ENCODE data around the gene PDZD2. TPM values are rescaled to one million over a fixed set of nuclear protein-coding genes. Genes with fewer than 3 reads are reported as not detected.

The PDZD2 gene
- total RNA-seq, 5 donors from 2014 or later (not counting 1 experiment from before 2014, with no cell fraction given) = 0.66 to 2.2 (median 1.2) TPM

DNA sequence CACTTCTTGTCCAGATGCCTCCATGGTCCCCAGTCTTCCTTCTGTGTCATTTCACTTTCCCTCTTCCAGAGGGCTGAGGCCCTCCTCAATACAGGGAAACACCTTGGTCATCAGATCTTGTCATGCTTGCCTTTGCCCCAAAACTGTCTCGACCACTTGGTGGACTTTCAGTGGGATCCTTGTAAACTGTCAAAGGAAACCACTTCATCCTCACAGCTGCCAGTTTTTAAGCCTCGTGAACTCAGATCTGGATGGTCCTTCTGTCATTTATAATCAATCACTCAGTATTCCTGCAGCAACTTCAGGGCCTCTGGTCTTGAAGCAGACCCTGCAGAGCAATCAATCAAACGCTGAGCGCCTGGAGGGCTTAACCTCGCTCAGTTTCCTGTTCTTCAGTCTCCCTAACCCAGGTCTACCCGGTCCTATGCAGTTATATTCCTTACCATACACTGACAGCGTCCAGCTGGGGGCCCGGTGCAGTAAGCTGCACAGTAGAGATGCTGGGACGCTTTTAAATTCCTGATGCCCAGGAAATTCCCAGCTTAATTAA, 460.6 kb downstream of the PDZD2 start:
- Histone ChIP-seq H3K9me3 (no peaks in the 10 kb centered on the region), H3K36me3 (ENCODE audit: control insufficient read depth in 2 of 2, extremely low read depth in 1 of 2, insufficient read depth in 1 of 2, low read length in 1 of 2) (peaks cover 0 to 39% of the 10 kb centered on the region in 2 donors), H3K4me1 (ENCODE audit: control insufficient read depth in 1 of 2, extremely low read depth in 1 of 2, insufficient read depth in 2 of 2, low read length in 2 of 2) (no peaks in the 10 kb centered on the region), H3K27ac (ENCODE audit: low read length) (no peak overlapping the region), H3K4me3 (ENCODE audit: control insufficient read depth in 1 of 2, extremely low read depth in 1 of 2, low read length in 1 of 2) (no peak overlapping the region), H3K27me3 (replicated peaks in 1 of 2; ENCODE audit: control insufficient read depth in 2 of 2, extremely low read depth in 1 of 2, insufficient read depth in 2 of 2, low read length in 1 of 2) (no peaks in the 10 kb centered on the region)
- Mint-ChIP-seq H3K9me3 (no peaks in the 10 kb centered on the region), H3K36me3 (peaks cover 38% of the 10 kb centered on the region), H3K4me3 (no peak overlapping the region), H3K27ac (peak overlapping the region in 1 of 2 donors; percentile 55), H3K4me1 (no peaks in the 10 kb centered on the region), H3K27me3 (no peaks in the 10 kb centered on the region)
- ChIA-PET CTCF (no interaction called here), POLR2A (no interaction called here)
- WGBS (ENCODE audit: insufficient coverage) = 86% methylated on average over 9 of the region's 9 CpGs
- no peak for DNase-seq
- ATAC-seq (replicated peaks in 1 of 4) = no peak

DNA sequence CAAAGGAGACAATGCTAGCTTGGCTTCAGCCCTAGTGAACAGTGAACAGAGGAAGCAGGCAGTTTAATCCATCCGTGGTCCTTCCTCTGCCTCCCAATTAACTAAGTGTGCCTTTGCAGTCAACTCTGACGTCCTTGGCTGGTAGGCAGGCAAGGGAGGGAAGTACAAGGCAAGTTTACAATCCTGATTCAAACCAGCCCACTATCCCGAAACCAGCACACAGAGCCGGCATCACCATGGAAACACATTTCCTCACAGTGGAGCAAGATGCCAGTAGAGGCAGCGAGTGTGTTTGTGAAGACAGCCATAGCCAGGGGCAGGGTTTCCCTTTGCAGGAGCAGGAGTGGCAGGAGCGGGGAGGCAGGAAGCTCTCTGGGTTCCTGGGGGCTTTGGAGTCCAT, 461.3 kb downstream of the PDZD2 start:
- DNase-seq (no peak), ATAC-seq (replicated peaks in 1 of 4) (no peak)
- Mint-ChIP-seq H3K27ac (no peak overlapping the region), H3K4me3 (no peak overlapping the region), H3K4me1 (no peaks in the 10 kb centered on the region), H3K9me3 (no peaks in the 10 kb centered on the region), H3K36me3 (peaks cover 38% of the 10 kb centered on the region), H3K27me3 (no peaks in the 10 kb centered on the region)
- ChIA-PET CTCF (no interaction called here), POLR2A (no interaction called here)
- H3K36me3 ChIP-seq (ENCODE audit: control insufficient read depth in 2 of 2, extremely low read depth in 1 of 2, insufficient read depth in 1 of 2, low read length in 1 of 2) = peaks cover 0 to 39% of the 10 kb centered on the region in 2 donors
- H3K27me3 ChIP-seq (replicated peaks in 1 of 2; ENCODE audit: control insufficient read depth in 2 of 2, extremely low read depth in 1 of 2, insufficient read depth in 2 of 2, low read length in 1 of 2) = no peaks in the 10 kb centered on the region
- H3K4me1 ChIP-seq (ENCODE audit: control insufficient read depth in 1 of 2, extremely low read depth in 1 of 2, insufficient read depth in 2 of 2, low read length in 2 of 2) = no peaks in the 10 kb centered on the region
- H3K4me3 ChIP-seq (ENCODE audit: control insufficient read depth in 1 of 2, extremely low read depth in 1 of 2, low read length in 1 of 2) = no peak overlapping the region
- H3K9me3 ChIP-seq = no peaks in the 10 kb centered on the region
- no peak overlapping the region for H3K27ac ChIP-seq (ENCODE audit: low read length)
- WGBS (ENCODE audit: insufficient coverage) = 92% methylated on average over 1 of the region's 6 CpGs

DNA sequence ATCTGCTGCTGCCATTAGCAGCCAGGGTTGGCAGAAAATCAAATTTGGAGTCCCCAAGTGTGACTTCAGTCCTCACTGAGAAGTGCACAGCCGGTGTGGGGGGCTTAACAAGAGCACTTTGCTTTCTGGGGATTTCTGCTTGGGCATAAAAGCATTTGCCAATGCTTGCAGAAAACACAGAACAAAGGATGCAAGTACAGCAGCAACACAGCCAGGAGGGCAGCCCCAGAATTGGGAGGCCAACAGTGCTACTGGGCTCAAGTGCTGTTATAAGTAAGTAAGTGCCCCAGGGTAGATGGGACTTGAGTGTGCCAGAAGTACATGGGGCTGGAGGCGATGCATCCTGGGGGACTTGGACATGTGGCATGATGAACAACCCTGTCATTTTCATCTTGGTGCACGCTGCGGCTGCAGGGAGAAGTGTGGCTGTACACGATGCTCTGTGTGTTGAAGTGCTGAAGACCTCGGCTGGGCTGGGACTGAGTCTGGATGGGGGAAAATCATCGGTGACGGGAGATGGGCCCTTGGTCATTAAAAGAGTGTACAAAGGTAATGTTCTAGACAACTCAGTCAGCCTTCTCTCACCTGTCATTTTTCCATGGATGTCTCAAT, 461.9 kb downstream of the PDZD2 start:
- H3K4me1 ChIP-seq (ENCODE audit: control insufficient read depth in 1 of 2, extremely low read depth in 1 of 2, insufficient read depth in 2 of 2, low read length in 2 of 2) = no peaks in the 10 kb centered on the region
- Mint-ChIP-seq H3K4me3 (no peak overlapping the region), H3K4me1 (no peaks in the 10 kb centered on the region), H3K27ac (no peak overlapping the region), H3K9me3 (no peaks in the 10 kb centered on the region), H3K27me3 (no peaks in the 10 kb centered on the region), H3K36me3 (peaks cover 42% of the 10 kb centered on the region)
- H3K27ac ChIP-seq (ENCODE audit: low read length) = no peak overlapping the region
- 100% methylated on average over 5 of the region's 8 CpGs for WGBS (ENCODE audit: insufficient coverage)
- CTCF ChIA-PET = no interaction called here
- H3K27me3 ChIP-seq (replicated peaks in 1 of 2; ENCODE audit: control insufficient read depth in 2 of 2, extremely low read depth in 1 of 2, insufficient read depth in 2 of 2, low read length in 1 of 2) = no peaks in the 10 kb centered on the region
- H3K4me3 ChIP-seq (ENCODE audit: control insufficient read depth in 1 of 2, extremely low read depth in 1 of 2, low read length in 1 of 2) = no peak overlapping the region
- no peaks in the 10 kb centered on the region for H3K9me3 ChIP-seq
- peaks cover 0 to 41% of the 10 kb centered on the region in 2 donors for H3K36me3 ChIP-seq (ENCODE audit: control insufficient read depth in 2 of 2, extremely low read depth in 1 of 2, insufficient read depth in 1 of 2, low read length in 1 of 2)
- no peak for DNase-seq
- POLR2A ChIA-PET = no interaction called here
- ATAC-seq (replicated peaks in 1 of 4) = no peak

DNA sequence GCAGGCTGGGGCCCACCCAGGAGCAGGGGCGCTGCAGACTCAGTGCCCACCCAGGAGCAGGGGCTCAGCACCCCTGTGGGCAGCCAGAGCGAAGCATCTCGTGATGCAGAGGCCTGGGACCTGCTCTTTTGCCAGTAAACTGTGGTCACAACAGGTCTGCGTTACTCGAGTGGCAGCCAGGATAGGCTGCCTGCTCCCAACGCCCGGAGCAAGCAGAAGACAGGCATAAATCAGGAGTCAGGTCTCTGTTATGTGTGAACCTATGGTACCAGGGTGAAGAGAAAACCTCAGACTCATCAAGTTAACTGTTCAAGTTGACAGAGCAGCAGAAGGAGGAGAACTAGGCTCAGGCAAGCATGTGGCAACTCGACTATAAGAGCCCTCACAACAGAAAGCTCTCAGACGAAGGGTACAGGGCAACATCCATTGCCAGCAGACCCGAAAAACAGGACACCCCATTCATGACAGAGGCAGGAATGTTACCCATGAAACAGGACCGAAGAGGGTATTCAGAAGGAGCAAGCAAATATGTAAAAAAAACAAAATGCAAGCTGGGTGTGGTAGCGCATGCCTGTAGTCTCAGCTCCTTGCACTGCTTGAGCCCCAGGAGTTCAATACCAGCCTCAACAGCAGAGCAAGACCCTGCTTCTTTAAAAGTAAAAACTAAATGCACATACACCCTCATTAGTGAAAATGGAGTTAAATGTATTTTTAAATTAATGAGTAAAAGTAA, 463.5 kb downstream of the PDZD2 start:
- POLR2A ChIA-PET = no interaction called here
- Histone ChIP-seq H3K36me3 (ENCODE audit: control insufficient read depth in 2 of 2, extremely low read depth in 1 of 2, insufficient read depth in 1 of 2, low read length in 1 of 2) (peaks cover 8 to 57% of the 10 kb centered on the region in 2 donors), H3K27me3 (replicated peaks in 1 of 2; ENCODE audit: control insufficient read depth in 2 of 2, extremely low read depth in 1 of 2, insufficient read depth in 2 of 2, low read length in 1 of 2) (no peaks in the 10 kb centered on the region), H3K9me3 (no peaks in the 10 kb centered on the region), H3K4me3 (ENCODE audit: control insufficient read depth in 1 of 2, extremely low read depth in 1 of 2, low read length in 1 of 2) (no peak overlapping the region), H3K4me1 (ENCODE audit: control insufficient read depth in 1 of 2, extremely low read depth in 1 of 2, insufficient read depth in 2 of 2, low read length in 2 of 2) (no peaks in the 10 kb centered on the region), H3K27ac (ENCODE audit: low read length) (no peak overlapping the region)
- ATAC-seq (replicated peaks in 1 of 4) (no peak), DNase-seq (no peak)
- CTCF ChIA-PET = no interaction called here
- no peaks in the 10 kb centered on the region for H3K9me3 Mint-ChIP-seq
- H3K4me1 Mint-ChIP-seq = no peaks in the 10 kb centered on the region
- H3K36me3 Mint-ChIP-seq = peaks cover 44% of the 10 kb centered on the region
- WGBS (ENCODE audit: insufficient coverage) = 98% methylated on average over 11 of the region's 12 CpGs
- no peaks in the 10 kb centered on the region for H3K27me3 Mint-ChIP-seq
- H3K27ac Mint-ChIP-seq = peak overlapping the region in 1 of 2 donors; percentile 12
- no peak overlapping the region for H3K4me3 Mint-ChIP-seq

DNA sequence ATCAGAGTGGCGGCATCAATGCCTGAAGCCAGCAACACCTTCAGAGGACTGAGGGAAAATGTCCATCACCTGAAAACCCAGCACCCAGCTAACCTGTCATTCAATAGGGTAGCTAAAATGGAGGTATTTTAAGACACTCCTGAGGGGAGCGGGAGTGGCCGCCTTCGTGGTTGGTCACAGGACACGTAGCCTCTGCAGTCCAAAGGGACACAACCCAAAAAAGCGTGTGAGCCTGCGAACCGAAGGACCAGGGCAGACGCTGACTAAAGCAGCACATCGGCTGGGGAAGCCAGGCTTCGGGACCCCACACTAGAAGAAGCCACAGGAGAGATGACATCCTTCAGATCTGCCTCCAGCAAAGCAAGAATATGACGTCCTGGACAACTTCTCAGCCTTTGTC, 464.6 kb downstream of the PDZD2 start:
- no peak for ATAC-seq (replicated peaks in 1 of 4)
- POLR2A ChIA-PET = no interaction called here
- Histone ChIP-seq H3K4me3 (ENCODE audit: control insufficient read depth in 1 of 2, extremely low read depth in 1 of 2, low read length in 1 of 2) (no peak overlapping the region), H3K36me3 (ENCODE audit: control insufficient read depth in 2 of 2, extremely low read depth in 1 of 2, insufficient read depth in 1 of 2, low read length in 1 of 2) (peaks cover 9 to 63% of the 10 kb centered on the region in 2 donors), H3K4me1 (ENCODE audit: control insufficient read depth in 1 of 2, extremely low read depth in 1 of 2, insufficient read depth in 2 of 2, low read length in 2 of 2) (no peaks in the 10 kb centered on the region), H3K27ac (ENCODE audit: low read length) (no peak overlapping the region), H3K27me3 (replicated peaks in 1 of 2; ENCODE audit: control insufficient read depth in 2 of 2, extremely low read depth in 1 of 2, insufficient read depth in 2 of 2, low read length in 1 of 2) (no peaks in the 10 kb centered on the region), H3K9me3 (no peaks in the 10 kb centered on the region)
- no peak for DNase-seq
- Mint-ChIP-seq H3K27me3 (no peaks in the 10 kb centered on the region), H3K4me1 (no peaks in the 10 kb centered on the region), H3K9me3 (no peaks in the 10 kb centered on the region), H3K27ac (no peak overlapping the region), H3K36me3 (peaks cover 49% of the 10 kb centered on the region), H3K4me3 (no peak overlapping the region)
- CTCF ChIA-PET = no interaction called here
- WGBS (ENCODE audit: insufficient coverage) = 99% methylated on average over 10 of the region's 12 CpGs

DNA sequence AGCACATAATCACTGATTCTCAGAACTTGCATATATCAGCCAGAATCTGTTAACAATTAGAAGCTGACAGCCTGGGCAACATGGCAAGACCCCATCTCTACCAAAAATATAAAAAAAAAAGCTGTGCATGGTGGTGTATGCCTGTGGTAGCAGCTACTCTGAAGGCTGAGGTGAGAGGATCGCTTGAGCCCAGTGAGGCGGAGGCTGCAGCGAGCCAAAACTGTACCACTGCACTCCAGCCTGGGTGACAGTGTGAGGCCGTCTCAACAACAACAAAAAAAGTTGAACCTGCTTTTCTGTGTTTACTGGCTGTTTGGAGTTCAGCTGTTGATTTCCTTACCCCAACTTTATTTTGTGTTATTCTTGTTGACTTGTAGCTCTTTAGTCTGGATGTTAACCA, 468.4 kb downstream of the PDZD2 start:
- no peak overlapping the region for H3K27ac ChIP-seq (ENCODE audit: low read length)
- CTCF ChIA-PET = interaction anchor here in 1 of 2 donors (0.6 to 0.7 kb wide), 2 partner anchors 485 to 755 kb away, joined by 4 to 6 read pairs; no protein-coding TSS in a partner anchor
- H3K27ac Mint-ChIP-seq = peak overlapping the region in 1 of 2 donors; percentile 16

More for the DNA sequence above, 468.4 kb downstream of the PDZD2 start:
- peaks cover 11 to 70% of the 10 kb centered on the region in 2 donors for H3K36me3 ChIP-seq (ENCODE audit: control insufficient read depth in 2 of 2, extremely low read depth in 1 of 2, insufficient read depth in 1 of 2, low read length in 1 of 2)
- Mint-ChIP-seq H3K27me3 (no peaks in the 10 kb centered on the region), H3K9me3 (no peaks in the 10 kb centered on the region), H3K36me3 (peaks cover 46% of the 10 kb centered on the region), H3K4me1 (no peaks in the 10 kb centered on the region), H3K4me3 (no peak overlapping the region)
- H3K4me3 ChIP-seq (ENCODE audit: control insufficient read depth in 1 of 2, extremely low read depth in 1 of 2, low read length in 1 of 2) = no peak overlapping the region
- H3K9me3 ChIP-seq = no peaks in the 10 kb centered on the region
- POLR2A ChIA-PET = no interaction called here
- ATAC-seq (replicated peaks in 1 of 4) (no peak), DNase-seq (no peak)
- WGBS (ENCODE audit: insufficient coverage) = 100% methylated on average over 3 of the region's 4 CpGs
- no peaks in the 10 kb centered on the region for H3K27me3 ChIP-seq (replicated peaks in 1 of 2; ENCODE audit: control insufficient read depth in 2 of 2, extremely low read depth in 1 of 2, insufficient read depth in 2 of 2, low read length in 1 of 2)
- no peaks in the 10 kb centered on the region for H3K4me1 ChIP-seq (ENCODE audit: control insufficient read depth in 1 of 2, extremely low read depth in 1 of 2, insufficient read depth in 2 of 2, low read length in 2 of 2)

Data from T-cell (primary cell).